ENCODE data around the gene CHRM4.

CHRM4 gene

DNA sequence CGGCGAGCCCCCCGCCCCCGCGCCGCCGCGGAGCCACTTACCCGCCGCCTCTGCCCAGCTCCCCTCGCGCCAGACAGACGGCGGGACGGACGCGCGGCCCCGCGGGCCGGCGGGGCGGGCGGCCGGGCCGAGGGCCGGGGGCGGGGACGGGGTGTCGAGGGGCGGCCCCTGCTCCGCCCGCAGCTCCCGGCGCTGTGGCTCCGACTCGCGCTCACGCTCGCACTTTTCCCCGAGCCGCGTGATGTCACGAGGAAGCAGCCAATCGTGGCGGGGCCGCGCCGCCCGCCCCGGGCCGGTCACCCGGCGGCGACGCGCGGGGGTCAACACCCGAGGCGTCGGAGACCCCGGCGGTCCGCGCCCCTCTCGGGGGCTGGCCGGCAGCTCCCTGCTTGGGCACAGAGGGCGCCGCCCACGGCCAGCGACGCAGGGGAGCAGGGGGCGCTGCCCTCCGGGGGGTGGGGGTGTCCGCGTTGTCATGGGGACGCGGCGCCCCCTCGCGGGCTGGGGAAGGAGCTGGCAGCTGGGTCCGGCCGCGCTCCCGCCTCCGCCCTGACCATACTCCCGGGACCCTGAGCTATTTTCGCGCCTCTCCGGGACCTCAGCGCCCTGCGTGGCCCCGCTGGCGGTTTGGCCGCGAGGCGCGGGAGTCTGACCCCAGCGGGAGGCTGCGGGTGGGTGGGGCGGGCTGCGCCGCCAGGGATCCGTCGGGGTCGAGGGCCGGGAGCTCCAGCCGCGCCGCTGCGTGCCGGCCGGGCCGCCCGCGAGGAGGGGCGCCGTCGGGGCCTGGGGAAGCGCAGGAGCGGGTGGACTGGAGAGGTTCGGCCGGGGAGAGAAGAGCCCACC is at the start of gene CHRM4:
TSS of gene CHRM4 (minus strand) at position 199 of the 843 bp plus-strand sequence. CDS start 5,219 bp downstream, outside the sequence.
- peak; percentile 58 for DNase-seq

DNA sequence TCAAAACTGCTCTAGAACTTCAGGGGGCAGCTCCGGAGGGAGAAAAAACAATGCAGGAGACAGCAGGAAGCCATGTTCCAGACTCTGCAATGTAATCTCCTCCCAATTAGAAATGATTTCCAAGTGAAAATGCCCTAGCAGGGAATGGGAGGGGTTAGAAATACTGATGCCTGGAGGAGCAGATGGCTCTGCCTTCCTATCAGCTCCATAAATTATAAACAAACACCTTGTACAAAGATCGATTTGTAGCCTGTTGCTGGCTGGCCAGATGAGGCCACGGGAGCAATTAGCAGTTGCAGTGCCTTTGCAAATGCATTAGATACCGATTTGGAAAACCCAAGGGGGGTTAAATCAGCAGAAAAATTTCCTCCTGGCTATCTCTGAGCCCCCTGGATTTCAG is 46.6 kb upstream of the CHRM4 start:
- no peak for DNase-seq

DNA sequence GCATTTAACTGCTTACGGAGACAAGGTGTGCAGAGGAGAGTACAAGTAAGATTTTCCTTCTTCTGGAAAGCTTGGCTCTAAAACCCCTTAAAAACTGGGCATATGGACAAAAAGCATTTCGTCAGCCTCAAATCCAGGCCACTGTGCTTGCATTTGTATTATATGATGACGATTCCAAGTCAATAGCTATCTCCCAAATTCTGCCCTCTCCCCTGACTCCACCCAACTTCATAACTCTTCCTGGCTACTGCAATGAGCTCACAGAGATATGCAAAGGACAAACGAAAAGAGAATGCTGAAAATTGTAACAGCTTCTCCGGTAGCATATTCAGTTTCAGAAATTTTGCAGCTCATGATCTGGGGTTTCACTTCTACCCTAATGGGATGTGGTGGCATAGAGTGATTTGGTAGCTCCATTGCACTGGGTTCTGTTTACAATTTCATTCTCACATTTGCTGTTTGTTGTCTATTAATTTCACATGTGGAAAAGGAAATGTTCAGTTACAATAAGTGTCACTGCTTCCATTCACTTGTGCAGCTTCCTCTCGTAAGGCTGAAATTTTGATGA is 45.6 kb upstream of the CHRM4 start:
- DNase-seq = no peak

DNA sequence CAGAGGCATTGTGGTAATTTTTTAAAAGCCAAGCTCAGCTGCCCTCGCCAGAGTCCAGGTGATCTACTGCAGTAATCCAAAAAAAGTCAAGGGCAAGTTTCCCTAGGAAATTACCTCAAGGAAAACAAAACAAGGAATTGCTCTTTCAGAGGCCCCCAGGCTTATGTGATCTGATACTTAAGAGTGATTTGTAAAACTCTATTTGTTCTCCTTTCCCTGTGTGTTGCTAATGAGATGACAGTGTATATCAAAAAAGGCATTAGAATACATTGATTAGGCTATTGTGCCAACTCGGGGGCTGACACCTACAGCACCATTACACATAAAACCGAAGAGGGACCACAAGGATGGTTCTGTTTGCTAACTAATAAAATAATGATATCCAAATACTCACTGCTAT is 44.5 kb upstream of the CHRM4 start:
- no peak for DNase-seq

DNA sequence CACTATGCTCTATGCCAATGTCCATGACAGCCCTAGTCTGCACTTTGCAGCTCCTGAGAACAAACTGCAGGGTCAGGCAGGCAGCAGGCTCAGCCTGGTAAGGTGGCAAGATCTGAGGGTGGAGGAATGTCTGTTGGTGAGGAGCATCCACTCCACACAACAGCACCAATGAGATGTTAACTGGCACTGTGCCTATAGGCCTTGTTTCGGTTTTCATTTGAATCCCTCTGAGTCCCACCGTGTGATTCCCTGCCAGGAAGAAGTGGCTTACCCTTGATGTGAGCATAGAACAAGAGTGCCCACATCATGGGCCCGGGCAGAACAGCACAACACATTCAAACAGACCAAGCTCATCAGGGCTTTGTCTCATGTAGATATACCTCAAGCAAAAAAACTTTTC is 44.1 kb upstream of the CHRM4 start:
- no peak for DNase-seq

DNA sequence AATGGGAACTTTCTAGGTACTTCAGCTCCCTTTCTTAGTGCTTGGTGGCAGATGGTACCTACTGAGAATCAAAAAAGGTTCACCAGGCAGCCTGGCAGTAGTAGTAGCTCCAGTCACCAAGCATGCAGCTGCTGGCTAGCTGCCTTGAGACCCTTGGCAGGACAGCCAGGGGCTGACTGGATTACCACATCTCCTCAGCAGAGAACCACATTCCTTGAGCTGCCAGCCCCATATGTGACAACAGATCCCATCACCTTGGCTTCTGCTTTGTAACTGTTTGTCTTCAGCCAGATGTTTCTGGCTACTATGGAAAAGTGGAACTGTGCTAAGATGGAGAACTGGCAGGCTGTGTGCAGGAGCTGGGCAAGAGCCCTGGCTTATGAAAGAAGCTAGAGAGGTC is 39.6 kb upstream of the CHRM4 start:
- DNase-seq = no peak

DNA sequence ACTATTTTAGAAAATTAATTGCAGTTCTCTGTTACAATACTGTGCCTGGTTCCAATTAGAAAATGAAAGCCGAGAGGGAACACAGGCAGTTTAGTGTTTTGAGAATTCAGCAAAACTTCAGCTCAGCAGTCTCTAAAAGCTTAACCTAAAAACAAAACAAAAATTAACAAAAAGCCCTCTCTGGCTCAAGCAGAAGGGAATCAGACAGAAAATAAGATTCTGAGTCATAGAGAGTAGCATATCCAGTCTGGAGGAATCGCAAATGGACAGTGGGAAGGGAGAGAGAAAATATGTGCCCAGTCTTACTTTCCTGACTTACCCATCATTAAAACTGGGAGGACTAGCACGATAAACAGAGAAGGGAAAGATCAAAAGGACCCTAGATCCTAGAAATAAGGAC is 38.1 kb upstream of the CHRM4 start:
- no peak for DNase-seq

DNA sequence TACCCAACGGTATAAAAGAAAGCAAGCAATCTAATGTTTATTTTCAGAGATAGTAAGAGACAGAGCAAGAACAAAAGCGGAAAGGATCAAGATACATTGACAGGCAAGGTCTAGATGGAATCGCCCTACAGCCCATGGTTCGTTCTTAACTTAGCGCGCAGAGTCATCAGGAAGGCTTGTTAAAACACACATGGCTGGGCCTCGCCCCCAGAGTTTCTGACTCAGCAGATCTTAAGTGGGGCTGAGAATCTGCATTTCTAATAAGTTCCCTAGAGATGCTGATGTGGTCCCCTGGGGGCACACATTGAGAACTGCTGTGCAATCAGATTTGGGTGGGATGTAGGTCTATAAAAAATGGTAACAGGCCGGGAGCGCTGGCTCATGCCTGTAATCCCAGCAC is 35.8 kb upstream of the CHRM4 start:
- DNase-seq = no peak

DNA sequence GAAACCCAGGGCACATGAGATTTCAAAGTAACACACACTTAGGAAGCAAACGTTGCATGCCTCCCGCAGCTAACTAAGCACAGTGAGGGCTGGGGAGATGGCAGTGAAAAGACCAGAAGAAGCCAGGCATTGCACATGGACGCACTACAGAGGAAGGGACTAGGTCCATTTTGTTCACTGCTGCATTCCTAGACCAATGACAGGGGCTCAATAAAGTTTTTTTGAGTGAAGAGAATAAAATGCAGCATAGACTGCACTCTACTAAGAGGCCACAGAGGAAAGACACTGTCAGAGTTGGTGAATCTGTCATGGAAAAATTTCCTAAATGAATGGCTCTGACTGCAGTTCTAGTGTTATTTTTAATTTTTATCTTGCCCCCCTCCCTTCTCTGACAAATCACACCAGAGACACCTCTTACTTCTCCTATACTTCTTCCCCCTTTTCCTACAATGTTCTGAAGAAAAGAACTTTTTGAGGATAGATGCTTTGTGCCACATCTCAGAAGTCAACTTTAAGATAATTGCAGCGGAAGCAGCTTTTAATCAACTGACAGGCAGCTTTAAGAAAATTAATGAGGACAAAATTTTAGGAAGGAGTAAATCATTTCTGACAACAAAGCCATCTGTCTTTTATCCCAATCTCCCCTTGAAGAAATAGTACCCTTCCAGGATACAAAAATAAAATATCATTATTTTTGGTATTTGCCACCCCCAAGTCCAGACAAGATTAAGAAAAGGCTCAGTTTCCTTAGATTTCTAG is 34.8 kb upstream of the CHRM4 start:
- DNase-seq = no peak

DNA sequence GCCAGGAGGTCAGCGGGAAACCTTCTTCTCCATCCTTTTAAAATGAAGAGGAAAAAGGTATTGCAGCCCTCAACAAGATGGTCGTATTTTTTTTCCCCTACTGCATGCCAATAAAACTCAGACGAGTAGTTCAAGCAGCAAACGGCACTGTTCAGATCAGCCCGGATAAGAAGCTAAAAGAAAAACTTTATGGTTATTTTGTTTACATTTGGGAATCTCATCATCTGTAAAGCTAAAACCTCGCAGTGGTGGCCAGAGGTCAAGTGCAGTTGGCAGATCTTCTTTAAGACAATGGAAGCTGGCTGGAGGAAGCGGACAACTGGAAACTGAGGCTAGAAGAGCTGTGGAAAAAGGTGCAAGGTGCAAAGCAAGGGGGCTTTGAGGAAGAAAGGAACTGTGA is 31.0 kb upstream of the CHRM4 start:
- no peak for DNase-seq

DNA sequence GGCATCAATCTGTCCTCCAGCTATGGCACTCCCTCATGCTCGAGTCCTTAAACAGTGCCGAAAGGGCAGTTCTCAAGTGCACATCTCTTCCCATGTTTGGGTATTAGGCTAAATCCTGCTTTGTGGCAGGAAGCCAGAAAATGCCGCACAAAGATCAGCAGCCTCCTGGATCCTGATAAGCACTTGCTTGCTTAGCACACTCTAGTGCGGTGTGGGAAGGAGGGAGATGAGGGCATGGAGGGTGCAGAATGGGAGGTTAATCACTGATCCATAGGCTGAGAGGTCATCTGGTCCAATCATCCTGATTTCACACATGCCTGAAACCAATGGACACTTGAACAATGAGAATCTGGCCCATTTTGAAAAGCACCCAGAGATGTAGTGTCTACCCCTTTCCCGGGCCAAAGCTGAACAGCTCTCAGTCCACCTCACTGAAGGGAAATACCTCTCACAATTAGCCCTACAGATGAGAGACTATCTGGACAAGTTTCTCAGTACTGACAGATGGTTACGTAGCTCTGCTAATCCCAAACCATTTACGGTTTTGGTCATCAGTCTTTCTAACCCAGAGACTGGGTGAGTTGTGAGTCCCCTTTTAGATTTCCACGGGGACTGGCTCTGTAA is 29.8 kb upstream of the CHRM4 start:
- DNase-seq = no peak

DNA sequence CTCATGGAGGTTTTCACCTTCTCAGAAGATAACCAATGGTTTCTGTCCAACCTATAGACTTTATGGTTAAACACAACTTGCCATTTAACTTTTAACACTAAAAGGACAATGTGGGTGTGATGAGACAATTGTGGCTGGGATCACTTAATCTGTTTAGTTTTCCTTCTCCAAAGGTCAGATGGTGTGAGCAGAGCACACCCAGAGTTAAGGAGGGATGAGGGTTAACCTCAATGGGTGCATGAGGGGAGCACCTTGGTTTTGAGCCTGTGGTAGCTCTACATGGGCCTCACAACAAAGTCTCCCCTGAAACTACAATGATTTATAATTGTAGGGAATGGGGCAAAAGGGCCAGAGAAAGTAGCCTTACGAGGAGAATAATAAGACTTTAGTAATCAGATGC is 28.9 kb upstream of the CHRM4 start:
- DNase-seq = no peak

DNA sequence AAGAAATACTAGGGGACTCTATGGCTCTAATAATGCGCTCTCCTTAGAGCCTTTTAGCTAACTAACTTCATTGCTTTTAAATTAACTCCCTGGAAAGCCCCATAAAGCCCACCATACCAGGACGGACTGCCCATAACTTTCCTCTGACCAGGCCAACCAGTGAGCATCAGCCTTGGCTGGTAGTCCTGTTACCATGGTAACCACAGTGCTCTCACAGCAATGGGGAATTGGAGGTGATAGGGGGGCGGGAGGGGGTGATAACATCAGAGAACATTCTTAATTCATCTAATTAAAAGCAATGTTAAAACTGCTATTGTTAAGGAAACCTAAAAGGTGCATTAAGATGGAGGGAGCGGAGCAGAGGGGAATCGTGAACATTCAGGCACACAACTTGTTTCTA is 27.2 kb upstream of the CHRM4 start:
- no peak for DNase-seq

DNA sequence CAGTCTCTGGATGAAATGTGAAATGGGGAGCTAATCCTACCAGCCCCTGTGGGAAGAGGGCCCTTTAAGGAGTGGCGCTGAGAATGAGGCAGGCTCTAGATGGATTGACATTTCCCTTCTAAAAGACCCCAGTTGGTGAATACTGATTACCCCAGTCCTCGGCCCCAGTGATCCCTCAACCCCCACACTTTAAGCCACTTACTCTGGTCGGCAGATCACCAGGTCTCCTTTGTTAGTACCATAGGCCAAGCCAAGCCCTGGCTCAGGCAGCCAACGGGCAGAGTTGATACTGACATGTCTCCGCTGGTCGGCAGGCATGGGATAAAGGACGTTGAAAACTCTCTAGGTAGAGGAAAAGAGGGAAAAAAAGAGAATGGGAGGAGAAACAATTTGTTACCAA is 26.1 kb upstream of the CHRM4 start:
- DNase-seq = no peak

DNA sequence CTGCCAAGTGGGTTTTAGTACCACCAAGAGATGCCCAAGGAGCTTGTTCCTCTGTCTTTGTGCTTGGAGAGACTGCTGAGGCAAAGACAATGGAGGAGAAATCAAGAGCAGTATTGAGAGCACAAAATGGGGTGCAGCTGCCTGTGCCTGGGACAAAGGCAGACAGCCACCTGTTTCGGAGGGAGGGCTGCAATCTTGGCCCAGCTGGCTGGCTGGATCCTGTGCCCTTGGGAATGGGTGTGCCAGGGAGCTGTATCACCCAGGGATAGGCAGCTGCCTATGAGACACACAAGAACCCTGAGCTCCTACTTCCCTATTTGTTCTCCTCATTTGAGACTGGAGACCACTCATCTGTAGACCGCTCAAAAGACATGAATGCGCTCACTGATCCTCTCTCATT is 23.3 kb upstream of the CHRM4 start:
- no peak for DNase-seq

DNA sequence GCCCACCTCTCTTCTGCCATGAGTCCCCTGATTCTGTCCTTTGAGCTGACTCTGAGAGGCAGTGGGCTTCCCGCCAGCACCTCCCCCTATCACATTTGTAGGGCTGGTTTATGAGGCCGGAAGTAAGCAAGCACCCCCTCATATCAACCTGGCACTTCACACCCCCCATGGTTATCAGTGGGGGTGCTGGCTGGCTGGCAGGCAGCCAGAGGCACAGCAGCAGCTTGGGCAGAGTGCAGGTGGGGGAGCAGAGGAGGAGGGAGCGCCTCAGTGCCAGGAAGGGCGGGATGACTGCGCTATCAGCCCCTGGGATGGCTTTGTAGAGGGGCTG is 22.9 kb upstream of the CHRM4 start:
- DNase-seq = no peak

DNA sequence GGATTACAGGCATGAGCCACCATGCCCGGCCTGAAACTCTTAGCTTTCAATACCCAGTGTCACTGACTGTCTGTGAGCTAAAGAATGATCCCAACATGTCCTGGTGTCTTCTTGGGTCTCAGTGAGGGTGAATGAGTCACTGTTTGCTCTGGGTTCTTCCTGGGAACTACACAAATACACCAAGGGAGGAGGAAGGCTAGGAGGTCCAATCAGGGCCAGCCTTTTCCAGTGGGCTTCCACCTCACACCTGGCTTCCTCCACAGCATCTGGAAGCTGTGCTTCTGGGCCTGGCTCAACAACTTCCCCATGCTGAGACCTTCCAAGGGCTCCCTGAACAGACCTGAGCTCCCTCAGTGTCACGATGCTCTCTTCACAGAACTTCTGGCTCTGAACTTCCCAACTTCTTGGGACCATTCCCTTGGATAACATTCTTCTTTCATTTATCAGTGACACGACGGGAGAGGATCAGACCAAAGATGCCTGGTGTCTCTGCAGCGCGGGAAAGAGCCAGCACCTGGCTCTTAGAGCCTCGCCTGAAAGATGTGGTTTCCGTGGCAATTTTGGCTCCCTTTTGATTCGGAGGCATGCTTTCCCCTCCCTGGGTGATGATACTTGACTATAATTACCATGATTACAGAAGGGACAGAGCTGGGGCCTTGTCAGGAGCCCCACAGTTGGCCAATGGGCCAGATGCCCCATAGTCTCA is 22.3 kb upstream of the CHRM4 start:
- DNase-seq = no peak

DNA sequence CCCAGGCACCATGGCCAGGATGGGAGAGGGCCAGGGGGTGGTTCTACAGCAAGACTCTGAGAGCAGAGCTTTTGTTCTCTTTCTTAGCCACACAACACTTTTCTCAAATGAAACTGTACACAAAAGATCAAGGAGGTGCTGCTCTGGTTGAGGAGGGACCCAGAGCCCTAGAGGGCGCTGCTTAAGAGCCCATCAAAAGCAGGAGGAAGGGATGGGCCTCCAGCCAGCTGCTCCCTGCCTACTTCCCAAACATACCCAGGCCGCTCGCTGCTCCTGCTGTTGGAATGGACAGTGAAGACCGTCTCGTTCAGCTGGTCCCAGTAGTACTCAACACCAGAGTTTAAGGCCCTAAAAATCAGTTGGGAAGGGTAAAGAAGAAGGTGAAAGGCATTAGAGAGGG is 18.4 kb upstream of the CHRM4 start:
- DNase-seq = no peak

DNA sequence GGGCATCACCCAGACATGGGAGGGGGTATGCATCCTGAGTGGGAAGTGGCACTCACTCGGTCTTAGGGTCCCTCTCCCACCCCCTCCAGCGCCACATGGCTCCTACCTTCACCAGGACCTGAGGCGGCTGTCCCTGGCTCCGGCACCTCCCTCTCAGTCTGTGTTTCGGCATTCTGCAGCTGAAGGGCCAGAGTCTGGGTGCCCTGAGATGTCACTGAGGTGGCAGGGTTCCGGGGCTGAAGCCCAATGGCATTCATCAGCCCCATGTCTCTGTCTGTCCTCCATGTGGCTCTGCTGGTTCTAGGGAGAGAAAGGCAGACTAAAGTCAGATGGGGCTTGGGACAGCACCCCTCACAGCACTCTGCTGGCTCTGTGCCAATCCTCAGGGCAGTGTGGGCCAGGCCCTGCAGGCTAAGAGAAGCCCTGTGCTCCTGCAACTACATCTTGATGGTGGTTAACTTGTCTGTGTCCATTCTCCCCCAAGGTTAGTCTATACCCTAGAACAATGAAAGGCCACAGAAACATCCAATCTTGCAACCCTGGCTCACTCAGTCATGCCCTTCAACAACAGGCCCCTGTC is 16.9 kb upstream of the CHRM4 start:
- DNase-seq = no peak

DNA sequence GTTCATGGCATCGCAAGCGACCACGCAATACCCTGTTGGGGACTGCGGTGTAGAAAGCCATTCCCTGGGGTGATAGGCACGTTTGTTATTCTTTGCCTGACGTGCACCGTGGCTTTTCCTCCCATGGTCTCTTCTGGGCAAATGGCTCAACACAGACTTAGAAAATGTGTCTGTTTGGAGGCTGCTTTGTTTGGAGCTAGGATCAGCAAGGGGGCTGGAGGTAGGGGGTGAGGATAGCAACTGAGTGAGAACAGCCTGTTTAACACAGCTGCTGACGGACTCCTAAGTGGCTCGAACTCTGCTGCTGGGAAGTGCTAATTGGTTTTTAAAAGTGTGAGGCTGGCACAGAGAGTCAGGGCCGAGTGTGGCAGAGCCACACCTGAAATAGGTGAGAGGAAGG is 16.1 kb upstream of the CHRM4 start:
- DNase-seq = no peak

DNA sequence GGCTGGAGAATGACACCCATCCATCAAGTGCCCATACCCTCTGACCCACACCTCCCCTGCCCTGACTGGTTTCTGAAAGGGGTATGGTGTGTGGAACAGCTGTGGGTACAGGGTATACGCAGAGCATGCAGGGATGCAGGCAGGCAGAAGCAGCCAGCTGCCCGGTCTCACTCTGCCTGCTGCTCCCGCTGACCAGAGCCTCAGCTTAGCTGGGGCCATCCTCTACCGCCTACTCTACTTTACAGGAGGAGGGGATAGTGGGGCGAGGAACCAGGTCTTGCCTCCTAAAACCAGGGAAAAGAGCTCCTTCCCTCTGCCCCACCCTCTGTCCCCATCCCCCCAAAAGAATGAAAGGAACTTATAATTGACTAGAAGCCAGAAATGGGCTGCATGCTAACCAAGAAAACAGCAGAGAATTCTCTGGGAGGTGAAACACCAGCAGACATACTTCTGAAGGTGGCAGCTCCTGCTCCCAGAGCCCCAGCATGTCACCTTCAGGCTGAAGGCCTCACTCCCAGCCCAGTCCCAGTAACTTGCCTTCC is 13.0 kb upstream of the CHRM4 start:
- DNase-seq = no peak
